ENCODE data around the gene ANKRD35. TPM values are rescaled to one million over a fixed set of nuclear protein-coding genes. Genes with fewer than 3 reads are reported as not detected.
A peak's percentile ranks its signal among the peaks of the same experiment; 100 is the strongest.
"Not testable (repeated sequence)": the region's sequence is repeated elsewhere in the genome, so short reads cannot be mapped to it uniquely, and the experiment has no call there.

ANKRD35 gene
- total RNA-seq, 1 donor from 2014 or later = not detected

DNA sequence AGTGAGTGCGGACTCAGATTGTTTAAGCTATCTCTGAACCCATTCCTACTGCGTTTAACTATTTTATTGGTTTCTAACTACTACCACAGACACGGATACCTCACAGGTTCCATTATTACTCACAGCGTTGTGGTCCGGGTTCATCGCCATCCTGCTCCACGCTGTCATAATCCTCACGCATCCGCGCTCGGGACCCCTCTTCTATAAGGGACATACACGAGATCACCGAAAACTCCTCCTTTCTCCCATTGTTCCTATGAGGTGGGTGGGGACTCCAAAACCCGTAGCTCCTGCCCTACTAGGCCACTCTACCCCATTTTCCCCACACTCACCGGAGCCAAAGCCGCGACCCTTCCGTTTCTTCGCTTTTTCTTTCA, 41.0 kb upstream of the ANKRD35 start:
- no peak for TF ChIP-seq CTCF (IDR thresholded peaks at IDR 0.05)
- peaks cover 9% of the 10 kb centered on the region for H3K4me1 Mint-ChIP-seq (ENCODE audit: unreplicated experiment)
- DNase-seq (ENCODE audit: extremely low spot score, unreplicated experiment) = no peak
- H3K27ac Mint-ChIP-seq (ENCODE audit: unreplicated experiment) = no peak overlapping the region
- no peaks in the 10 kb centered on the region for H3K9me3 Mint-ChIP-seq (ENCODE audit: unreplicated experiment)
- no peaks in the 10 kb centered on the region for H3K27me3 Mint-ChIP-seq (ENCODE audit: unreplicated experiment)
- peaks cover 13% of the 10 kb centered on the region for H3K36me3 Mint-ChIP-seq (ENCODE audit: unreplicated experiment)
- H3K4me3 Mint-ChIP-seq (ENCODE audit: unreplicated experiment) = no peak overlapping the region

DNA sequence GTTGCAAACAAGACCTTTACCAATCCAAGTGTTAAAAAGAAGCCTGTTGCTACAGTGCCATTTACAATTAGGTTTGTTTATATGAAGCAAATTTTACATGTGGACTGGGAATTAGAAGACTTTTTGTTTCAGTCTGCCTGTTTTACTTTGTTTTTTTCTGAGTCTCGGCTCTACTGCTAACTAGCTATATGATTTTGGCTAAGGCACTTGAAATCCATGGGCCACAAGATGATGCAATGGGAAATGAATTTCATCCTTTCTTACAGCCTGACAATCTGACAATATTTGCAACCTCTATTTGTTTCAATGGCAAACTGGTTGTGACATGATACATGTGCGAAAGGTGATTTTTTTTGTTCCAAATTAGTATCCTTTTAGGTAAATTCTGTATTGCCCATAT, 36.6 kb upstream of the ANKRD35 start:
- Mint-ChIP-seq H3K9me3 (ENCODE audit: unreplicated experiment) (no peaks in the 10 kb centered on the region), H3K27ac (ENCODE audit: unreplicated experiment) (no peak overlapping the region), H3K4me3 (ENCODE audit: unreplicated experiment) (no peak overlapping the region), H3K36me3 (ENCODE audit: unreplicated experiment) (peaks cover 9% of the 10 kb centered on the region), H3K4me1 (ENCODE audit: unreplicated experiment) (peaks cover 29% of the 10 kb centered on the region), H3K27me3 (ENCODE audit: unreplicated experiment) (no peaks in the 10 kb centered on the region)
- TF ChIP-seq CTCF (IDR thresholded peaks at IDR 0.05) = no peak
- DNase-seq (ENCODE audit: extremely low spot score, unreplicated experiment) = no peak

- H3K27ac Mint-ChIP-seq (ENCODE audit: unreplicated experiment) = peak overlapping the region; percentile 50
- H3K4me3 Mint-ChIP-seq (ENCODE audit: unreplicated experiment) = peak overlapping the region; percentile 90
- peaks cover 30% of the 10 kb centered on the region for H3K4me1 Mint-ChIP-seq (ENCODE audit: unreplicated experiment)
- peaks cover 12% of the 10 kb centered on the region for H3K36me3 Mint-ChIP-seq (ENCODE audit: unreplicated experiment)
- DNase-seq (ENCODE audit: extremely low spot score, unreplicated experiment); H3K27me3 Mint-ChIP-seq (ENCODE audit: unreplicated experiment); H3K9me3 Mint-ChIP-seq (ENCODE audit: unreplicated experiment): not testable (repeated sequence)
Observed at GRCh38 chr1:145920297-145920696, 34.6 kb upstream of the ANKRD35 start.

GRCh38 chr1:145918992-145919939, 33.6 kb upstream of the ANKRD35 start:
- no peak for DNase-seq (ENCODE audit: extremely low spot score, unreplicated experiment)
- peaks cover 30% of the 10 kb centered on the region for H3K4me1 Mint-ChIP-seq (ENCODE audit: unreplicated experiment)
- peaks cover 17% of the 10 kb centered on the region for H3K36me3 Mint-ChIP-seq (ENCODE audit: unreplicated experiment)

DNA sequence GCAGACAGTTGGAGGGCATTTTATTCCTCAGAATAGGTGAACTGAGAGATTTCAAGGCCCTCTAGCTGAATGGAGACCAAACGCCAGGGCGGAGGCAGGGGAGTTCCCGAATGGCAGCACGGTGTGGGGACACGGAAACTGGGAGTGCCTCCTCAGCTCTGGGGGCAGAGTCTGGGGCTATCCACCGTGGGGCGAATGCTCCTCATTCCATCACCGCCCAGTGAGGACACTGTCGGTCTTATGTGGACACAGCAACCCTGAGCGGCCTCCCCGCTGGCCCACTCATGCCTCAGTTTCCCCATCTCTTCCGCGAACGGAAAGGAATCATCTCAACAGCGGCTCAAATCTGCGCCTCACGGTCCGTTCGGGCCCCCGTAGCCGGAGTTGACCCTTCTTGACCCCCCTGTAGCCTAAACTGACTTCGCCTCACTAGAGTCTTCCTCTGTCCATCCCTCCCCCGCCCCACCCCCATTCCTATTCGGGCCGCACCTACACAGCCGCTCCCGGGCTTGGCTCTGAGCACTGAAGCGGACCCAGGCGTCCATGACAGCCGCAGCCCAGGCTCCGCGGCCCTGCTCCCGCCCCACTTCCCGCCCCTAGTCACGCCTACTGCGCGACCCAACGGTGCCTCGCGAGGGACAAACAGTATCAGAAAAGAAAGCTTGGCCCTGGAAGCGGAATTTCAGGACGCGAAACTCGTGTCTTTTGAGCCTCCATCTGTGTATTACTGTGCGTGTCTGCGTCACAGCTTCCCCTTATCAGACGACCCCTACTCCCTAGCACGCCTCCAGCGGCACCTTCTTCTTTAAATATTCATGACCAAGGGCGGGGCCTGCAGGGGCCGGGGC, 32.7 kb upstream of the ANKRD35 start, which contains the start of gene PEX11B:
PEX11B (minus strand) TSS at position 574 of the 848 bp plus-strand sequence; CDS start at position 545, 29 bp downstream.
- peaks cover 23% of the 10 kb centered on the region for H3K36me3 Mint-ChIP-seq (ENCODE audit: unreplicated experiment)
- peak within 1 kb of the TSS; percentile 98 for H3K27ac Mint-ChIP-seq (ENCODE audit: unreplicated experiment)
- no peak for TF ChIP-seq CTCF (IDR thresholded peaks at IDR 0.05)
- peaks cover 30% of the 10 kb centered on the region for H3K4me1 Mint-ChIP-seq (ENCODE audit: unreplicated experiment)
- peak; percentile 92 for DNase-seq (ENCODE audit: extremely low spot score, unreplicated experiment)
- H3K27me3 Mint-ChIP-seq (ENCODE audit: unreplicated experiment) = no peaks in the 10 kb centered on the region
- peak within 1 kb of the TSS; percentile 90 for H3K4me3 Mint-ChIP-seq (ENCODE audit: unreplicated experiment)
- H3K9me3 Mint-ChIP-seq (ENCODE audit: unreplicated experiment) = no peaks in the 10 kb centered on the region

More at GRCh38 chr1:145918992-145919939, 33.6 kb upstream of the ANKRD35 start:
- Mint-ChIP-seq H3K27me3 (ENCODE audit: unreplicated experiment) (no peaks in the 10 kb centered on the region), H3K27ac (ENCODE audit: unreplicated experiment) (peak overlapping the region; percentile 98), H3K4me3 (ENCODE audit: unreplicated experiment) (peak overlapping the region; percentile 90), H3K9me3 (ENCODE audit: unreplicated experiment) (no peaks in the 10 kb centered on the region)
- no peak for TF ChIP-seq CTCF (IDR thresholded peaks at IDR 0.05)

Measured in osteocyte (in vitro differentiated cells).